SK-N-SH (cell line): ENCODE results near the gene TMEM244. TPM values are rescaled to one million over a fixed set of nuclear protein-coding genes. Genes with fewer than 3 reads are reported as not detected.

Experiments used
- CTCF ChIA-PET: fragments of 300-600, 350-600 bp; formaldehyde crosslinking; extraction: SDS; loops from one replicate; lab custom pipeline; 2021; lab: Yijun Ruan, JAX
- POLR2A ChIA-PET: fragments of 350-600 bp; sonication (Branson Sonifier 250); formaldehyde crosslinking; extraction: SDS; loops from one replicate; lab custom pipeline; 2020; ENCODE audit warnings: antibody characterized with exemption, inconsistent platforms; lab: Yijun Ruan, JAX
- DNase-seq: peaks from one replicate; pipeline ENCODE4 v3.0.0; 2012
- H2AFZ ChIP-seq: fragments of 200-600 bp; sonication (generic); 2 replicates; pipeline ENCODE4 v1.8.1; 2016; ENCODE audit warnings: antibody characterized with exemption, mild to moderate bottlenecking, low read depth
- H3F3A ChIP-seq: fragments of 200-600 bp; sonication (generic); replicated peaks from 2 replicates; pipeline ENCODE3; 2016; ENCODE audit warnings: antibody characterized with exemption, mild to moderate bottlenecking; ENCODE audit not compliant: insufficient read depth
- H3K27ac ChIP-seq, 2 experiments: fragments of 200-500 bp in 1 of 2; fragments of 200-600 bp in 1 of 2; sonication (Bioruptor generic) in 1 of 2; sonication (generic), shearing (Covaris generic) in 1 of 2; 2 replicates each; pipeline versions ENCODE4 v1.5.1 to v1.6.1; 2014 to 2016; ENCODE audit warnings: low read depth in 2 of 2, inconsistent platforms in 1 of 2, low read length in 1 of 2, mild to moderate bottlenecking in 1 of 2, mixed read lengths in 1 of 2
- H3K27me3 ChIP-seq: fragments of 200-600 bp; sonication (generic), shearing (Covaris generic); 2 replicates; pipeline ENCODE4 v1.6.1; 2016; ENCODE audit warnings: mixed run types; ENCODE audit not compliant: insufficient read depth
- H3K36me3 ChIP-seq, 2 experiments: fragments of 200-500 bp in 1 of 2; fragments of 200-600 bp in 1 of 2; sonication (Bioruptor generic) in 1 of 2; sonication (generic) in 1 of 2; replicated peaks in 1 of 2; 2 replicates each; pipeline versions ENCODE3 to v1.5.1; 2014 to 2016; ENCODE audit warnings: low read length in 1 of 2, mild to moderate bottlenecking in 1 of 2; ENCODE audit not compliant: insufficient read depth in 2 of 2, control insufficient read depth in 1 of 2
- H3K4me1 ChIP-seq, 2 experiments: fragments of 200-500 bp in 1 of 2; fragments of 200-600 bp in 1 of 2; sonication (Bioruptor generic) in 1 of 2; sonication (generic), shearing (Covaris generic) in 1 of 2; 2 replicates each; pipeline versions ENCODE4 v1.5.1 to v1.6.1; 2014 to 2016; ENCODE audit warnings: low read depth in 1 of 2, low read length in 1 of 2, mixed run types in 1 of 2; ENCODE audit not compliant: insufficient read depth in 2 of 2, control insufficient read depth in 1 of 2
- H3K4me2 ChIP-seq: fragments of 200-600 bp; sonication (generic), shearing (Covaris generic); 2 replicates; pipeline ENCODE4 v1.6.1; 2017; ENCODE audit warnings: mixed run types
- H3K4me3 ChIP-seq, 2 experiments: fragments of 200-500 bp in 1 of 2; fragments of 200-600 bp in 1 of 2; sonication (Bioruptor generic) in 1 of 2; sonication (generic), shearing (Covaris generic) in 1 of 2; 2 replicates each; pipeline versions ENCODE4 v1.5.1 to v1.8.1; 2014 to 2016; ENCODE audit warnings: low read depth in 2 of 2, inconsistent platforms in 1 of 2, low read length in 1 of 2, mild to moderate bottlenecking in 1 of 2, mixed read lengths in 1 of 2, moderate library complexity in 1 of 2
- H3K79me2 ChIP-seq: fragments of 200-600 bp; sonication (generic); 2 replicates; pipeline ENCODE4 v1.8.1; 2017; ENCODE audit warnings: mild to moderate bottlenecking; ENCODE audit not compliant: insufficient read depth
- H3K9ac ChIP-seq: fragments of 200-600 bp; sonication (generic); 2 replicates; pipeline ENCODE4 v1.6.1; 2017; ENCODE audit warnings: mixed run types
- H3K9me2 ChIP-seq: fragments of 200-600 bp; sonication (generic); 2 replicates; pipeline ENCODE4 v1.6.1; 2017; ENCODE audit warnings: mixed run types
- H3K9me3 ChIP-seq: fragments of 200-600 bp; sonication (generic); 2 replicates; pipeline ENCODE4 v1.6.1; 2017; ENCODE audit warnings: mixed run types, mild to moderate bottlenecking, moderate library complexity
- H4K20me1 ChIP-seq: fragments of 200-600 bp; sonication (generic); 2 replicates; pipeline ENCODE4 v1.6.1; 2017; ENCODE audit warnings: mild to moderate bottlenecking, mixed run types; ENCODE audit not compliant: insufficient read depth
- CHD2 ChIP-seq: fragments of 150-350 bp; IDR thresholded peaks from 2 replicates; pipeline ENCODE4 v1.6.1; 2018; ENCODE audit warnings: low read length; ENCODE audit not compliant: partially characterized antibody
- FOXJ3 ChIP-seq: sonication (generic); formaldehyde crosslinking; IDR thresholded peaks from 2 replicates; pipeline ENCODE4 v1.5.1; 2020; ENCODE audit warnings: mild to moderate bottlenecking, missing genetic modification reagents
- JUND ChIP-seq: IDR thresholded peaks from 2 replicates; pipeline ENCODE4 v1.4.0; 2012
- MAX ChIP-seq: IDR thresholded peaks from 2 replicates; pipeline ENCODE4 v1.4.0; 2012; ENCODE audit warnings: low read depth
- MEF2A ChIP-seq: IDR thresholded peaks from 2 replicates; pipeline ENCODE4 v1.4.0; 2012; ENCODE audit warnings: low read depth, borderline replicate concordance
- MXI1 ChIP-seq: IDR thresholded peaks from 2 replicates; pipeline ENCODE4 v1.6.1; 2012; ENCODE audit warnings: mild to moderate bottlenecking, low read depth, low read length, improper control_type of control experiment
- NFIC ChIP-seq: IDR thresholded peaks from 2 replicates; pipeline ENCODE4 v1.4.0; 2012; ENCODE audit warnings: borderline replicate concordance
- NRF1 ChIP-seq: IDR thresholded peaks from 2 replicates; pipeline ENCODE4 v1.6.1; 2012; ENCODE audit warnings: low read depth, mild to moderate bottlenecking, low read length
- PBX3 ChIP-seq: IDR thresholded peaks from 2 replicates; pipeline ENCODE4; 2012
- POLR2AphosphoS5 ChIP-seq: IDR thresholded peaks from 2 replicates; pipeline ENCODE4 v1.6.1; 2012; ENCODE audit warnings: low read depth, low read length
- REST ChIP-seq: IDR thresholded peaks from 2 replicates; pipeline ENCODE4 v1.6.1; 2012; ENCODE audit warnings: mild to moderate bottlenecking, low read depth, low read length, moderate library complexity
- RFX5 ChIP-seq: IDR thresholded peaks from 2 replicates; pipeline ENCODE4 v1.6.1; 2012; ENCODE audit warnings: mild to moderate bottlenecking, improper control_type of control experiment, low read length
- TAF1 ChIP-seq: IDR thresholded peaks from 2 replicates; pipeline ENCODE4 v1.6.1; 2012; ENCODE audit warnings: low read depth, mild to moderate bottlenecking, low read length, moderate library complexity, borderline replicate concordance
- TCF12 ChIP-seq: IDR thresholded peaks from 2 replicates; pipeline ENCODE4 v1.4.0; 2012
- WGBS: methylation state at CpG from one replicate; pipeline ENCODE4 v1.1.6; 2017; ENCODE audit warnings: low lambda C conversion rate; 5-methylcytosine and 5-hydroxymethylcytosine counted together
- polyA plus RNA-seq, 3 experiments: library from polyadenylated mRNA; depleted of rRNA; stranded (reverse); fragments of >200 nt; gene quantifications; 2 replicates each; pipeline ENCODE4 v1.2.3, GENCODE V29; 2012

The TMEM244 gene
- polyA plus RNA-seq, 1 of the 3 experiments (the other 2 are of a cell fraction), result 4.1 TPM

GRCh38 chr6:129849456-129849855, 11.7 kb downstream of the TMEM244 start (continued):
- TF ChIP-seq REST, result no peak

GRCh38 chr6:129846761-129847160, 14.4 kb downstream of the TMEM244 start:
- no peaks in the 10 kb centered on the region for H3K79me2 ChIP-seq
- H3K36me3 ChIP-seq, result peaks cover 0 to 24% of the 10 kb centered on the region in 2 experiments
- DNase-seq, result no peak
- H3K4me1 ChIP-seq, result peaks cover 0 to 6% of the 10 kb centered on the region in 2 experiments; a peak in 1 of 4 replicates
- H3K4me2 ChIP-seq, result no peak overlapping the region
- TF ChIP-seq MAX (no peak), MEF2A (no peak), NFIC (no peak), TAF1 (no peak), JUND (no peak), POLR2AphosphoS5 (no peak), CHD2 (no peak), FOXJ3 (CRISPR knock-in tag) (no peak), NRF1 (no peak), PBX3 (no peak)
- CTCF ChIA-PET, result no interaction called here
- POLR2A ChIA-PET, result no interaction called here
- no peak overlapping the region for H3K27ac ChIP-seq
- H3F3A ChIP-seq, result peaks cover 18% of the 10 kb centered on the region
- H3K4me3 ChIP-seq, result no peak overlapping the region
- H3K9me2 ChIP-seq, result no peaks in the 10 kb centered on the region
- H3K9ac ChIP-seq, result no peak overlapping the region
- H2AFZ ChIP-seq, result no peak overlapping the region
- no peaks in the 10 kb centered on the region for H3K27me3 ChIP-seq
- no peaks in the 10 kb centered on the region for H4K20me1 ChIP-seq
- no peaks in the 10 kb centered on the region for H3K9me3 ChIP-seq

- Histone ChIP-seq H3K9me2 (no peaks in the 10 kb centered on the region), H3K79me2 (no peaks in the 10 kb centered on the region), H3K27me3 (no peaks in the 10 kb centered on the region), H3K4me1 (peaks cover 0 to 6% of the 10 kb centered on the region in 2 experiments; a peak in 1 of 4 replicates), H3K36me3 (peaks cover 0 to 23% of the 10 kb centered on the region in 2 experiments), H3K27ac (no peak overlapping the region), H3K9me3 (no peaks in the 10 kb centered on the region), H3K4me3 (no peak overlapping the region), H2AFZ (no peak overlapping the region), H3K9ac (no peak overlapping the region), H4K20me1 (no peaks in the 10 kb centered on the region), H3F3A (peaks cover 18% of the 10 kb centered on the region), H3K4me2 (no peak overlapping the region)
- WGBS, result 64% methylated on average over 2 of the region's 2 CpGs
- POLR2A ChIA-PET, result no interaction called here
- CTCF ChIA-PET, result no interaction called here
- no peak for DNase-seq
- no peak for TF ChIP-seq RFX5
- no peak for TF ChIP-seq NRF1
- peak; percentile 48; the same call in 1 of the 2 replicates for TF ChIP-seq PBX3
- TF ChIP-seq MXI1, result no peak
- peak; percentile 46; the same call in 1 of the 2 replicates for TF ChIP-seq TCF12
Measured at GRCh38 chr6:129845696-129846095, 15.4 kb downstream of the TMEM244 start.
